H9 (cell line): ENCODE measurements around the gene PPWD1. TPM values are rescaled to one million over a fixed set of nuclear protein-coding genes. Genes with fewer than 3 reads are reported as not detected.

Experiments
- DNase-seq: peaks from one replicate; pipeline ENCODE4 v3.0.0-alpha.2; 2017
- H2AFZ ChIP-seq: one replicate; pipeline ENCODE4 v1.6.1; 2013; ENCODE audit warnings: mild to moderate bottlenecking, low read length, control low read depth, moderate library complexity
- H2AK5ac ChIP-seq: 2 replicates; pipeline ENCODE4 v1.6.1; 2013; ENCODE audit warnings: low read length, control low read depth, mixed read lengths; ENCODE audit not compliant: insufficient read length
- H2BK120ac ChIP-seq: one replicate; pipeline ENCODE4 v1.6.1; 2013; ENCODE audit warnings: low read depth, mild to moderate bottlenecking, low read length, control low read depth, inconsistent platforms; ENCODE audit not compliant: poor library complexity, severe bottlenecking
- H2BK12ac ChIP-seq: 2 replicates; pipeline ENCODE4 v1.6.1; 2013; ENCODE audit warnings: low read length, control low read depth, mixed read lengths, low read depth; ENCODE audit not compliant: insufficient read length
- H2BK15ac ChIP-seq: 2 replicates; pipeline ENCODE4 v1.6.1; 2013; ENCODE audit warnings: low read depth, low read length, control low read depth
- H2BK20ac ChIP-seq: one replicate; pipeline ENCODE4 v1.6.1; 2013; ENCODE audit warnings: low read depth, mild to moderate bottlenecking, low read length, control low read depth, inconsistent platforms; ENCODE audit not compliant: poor library complexity, severe bottlenecking
- H2BK5ac ChIP-seq: 2 replicates; pipeline ENCODE4 v1.6.1; 2013; ENCODE audit warnings: low read length, control low read depth, mixed read lengths; ENCODE audit not compliant: insufficient read length
- H3K14ac ChIP-seq: 2 replicates; pipeline ENCODE4 v1.6.1; 2013; ENCODE audit warnings: low read length, control low read depth; ENCODE audit not compliant: insufficient read depth
- H3K18ac ChIP-seq: 2 replicates; pipeline ENCODE4 v1.6.1; 2013; ENCODE audit warnings: low read depth, mild to moderate bottlenecking, mixed read lengths, low read length, control low read depth; ENCODE audit not compliant: insufficient read length
- H3K23ac ChIP-seq: 2 replicates; pipeline ENCODE4 v1.6.1; 2013; ENCODE audit warnings: low read length, control low read depth, mixed read lengths, low read depth; ENCODE audit not compliant: insufficient read length
- H3K23me2 ChIP-seq: 2 replicates; pipeline ENCODE4 v1.6.1; 2013; ENCODE audit warnings: low read depth, mild to moderate bottlenecking, mixed read lengths, low read length, control low read depth; ENCODE audit not compliant: insufficient read length, poor library complexity, severe bottlenecking
- H3K27ac ChIP-seq: 2 replicates; pipeline ENCODE4 v1.5.1; 2013; ENCODE audit warnings: low read length, control low read depth, mixed read lengths, low read depth; ENCODE audit not compliant: insufficient read length
- H3K27me3 ChIP-seq: 2 replicates; pipeline ENCODE4 v1.6.1; 2013; ENCODE audit warnings: low read length, control low read depth, inconsistent platforms; ENCODE audit not compliant: insufficient read depth
- H3K4ac ChIP-seq: 2 replicates; pipeline ENCODE4 v1.6.1; 2013; ENCODE audit warnings: low read depth, mild to moderate bottlenecking, control low read depth, inconsistent platforms, low read length, moderate library complexity
- H3K4me1 ChIP-seq: 2 replicates; pipeline ENCODE4 v1.6.1; 2013; ENCODE audit warnings: low read length, control low read depth, inconsistent platforms; ENCODE audit not compliant: insufficient read depth
- H3K4me2 ChIP-seq: 2 replicates; pipeline ENCODE4 v1.6.1; 2013; ENCODE audit warnings: low read length, control low read depth, mixed read lengths; ENCODE audit not compliant: insufficient read length, insufficient read depth
- H3K56ac ChIP-seq: 2 replicates; pipeline ENCODE4 v1.6.1; 2013; ENCODE audit warnings: low read depth, mild to moderate bottlenecking, mixed read lengths, low read length, control low read depth; ENCODE audit not compliant: insufficient read length
- H3K79me1 ChIP-seq: 2 replicates; pipeline ENCODE4 v1.6.1; 2013; ENCODE audit warnings: low read depth, mild to moderate bottlenecking, moderate library complexity, low read length, control low read depth, inconsistent platforms; ENCODE audit not compliant: insufficient read depth, poor library complexity, severe bottlenecking
- H3K79me2 ChIP-seq: 2 replicates; pipeline ENCODE4 v1.6.1; 2013; ENCODE audit warnings: low read length, control low read depth, inconsistent platforms; ENCODE audit not compliant: insufficient read depth
- H3K9ac ChIP-seq: 2 replicates; pipeline ENCODE4 v1.6.1; 2013; ENCODE audit warnings: low read length, control low read depth, mixed read lengths; ENCODE audit not compliant: insufficient read length; ENCODE audit errors: extremely low read depth
- H3K9me3 ChIP-seq: one replicate; pipeline ENCODE4 v1.6.1; 2013; ENCODE audit warnings: low read depth, low read length, inconsistent platforms; ENCODE audit not compliant: control insufficient read depth
- H3T11ph ChIP-seq: one replicate; pipeline ENCODE4 v1.6.1; 2013; ENCODE audit warnings: mild to moderate bottlenecking, low read length, control low read depth, inconsistent platforms
- H4K20me1 ChIP-seq: one replicate; pipeline ENCODE4 v1.6.1; 2013; ENCODE audit not compliant: control insufficient read depth, insufficient read length, insufficient read depth
- H4K5ac ChIP-seq: 2 replicates; pipeline ENCODE4 v1.6.1; 2013; ENCODE audit warnings: low read depth, mild to moderate bottlenecking, mixed read lengths, low read length, control low read depth; ENCODE audit not compliant: insufficient read length
- H4K8ac ChIP-seq: replicated peaks from 2 replicates; pipeline ENCODE4 v1.6.1; 2013; ENCODE audit warnings: low read length, control low read depth, mixed read lengths, low read depth; ENCODE audit not compliant: insufficient read length
- H4K91ac ChIP-seq: 2 replicates; pipeline ENCODE4 v1.6.1; 2013; ENCODE audit warnings: low read depth, mild to moderate bottlenecking, moderate library complexity, mixed read lengths, low read length, control low read depth; ENCODE audit not compliant: insufficient read length
- H3K27ac Mint-ChIP-seq, 3 experiments: 2 replicates in 2 of 3; 3 replicates in 1 of 3; pipeline ENCODE4 v1.8.0; 2020 to 2021; ENCODE audit warnings: mixed read lengths in 3 of 3, mild to moderate bottlenecking in 1 of 3, moderate library complexity in 1 of 3
- H3K27me3 Mint-ChIP-seq: 2 replicates; pipeline ENCODE4 v1.8.0; 2021; ENCODE audit warnings: low read depth, mild to moderate bottlenecking, moderate library complexity, mixed read lengths
- H3K36me3 Mint-ChIP-seq, 3 experiments: 2 replicates in 2 of 3; 3 replicates in 1 of 3; pipeline ENCODE4 v1.8.0; 2020 to 2021; ENCODE audit warnings: low read depth in 3 of 3, mixed read lengths in 3 of 3; ENCODE audit not compliant: insufficient read depth in 1 of 3
- H3K4me1 Mint-ChIP-seq, 2 experiments: 2 replicates each; pipeline ENCODE4 v1.8.0; 2020; ENCODE audit warnings: mixed read lengths in 2 of 2
- H3K4me3 Mint-ChIP-seq, 2 experiments: 2 replicates in 1 of 2; 3 replicates in 1 of 2; pipeline ENCODE4 v1.8.0; 2020 to 2021; ENCODE audit warnings: mild to moderate bottlenecking in 2 of 2, mixed read lengths in 2 of 2, moderate library complexity in 1 of 2
- H3K9me3 Mint-ChIP-seq, 2 experiments: 2 replicates in 1 of 2; 3 replicates in 1 of 2; pipeline ENCODE4 v1.8.0; 2020; ENCODE audit warnings: mild to moderate bottlenecking in 2 of 2, mixed read lengths in 2 of 2, moderate library complexity in 1 of 2
- CTCF ChIP-seq: fragments of 200-600 bp; sonication (generic); conservative IDR thresholded peaks from 3 replicates; pipeline ENCODE4 v1.8.0; 2021; ENCODE audit warnings: antibody characterized with exemption, mild to moderate bottlenecking
- WGBS: extraction: QIAGEN DNeasy Blood & Tissue Kit; methylation state at CpG from one replicate; pipeline ENCODE4 v1.1.7; 2013; ENCODE audit warnings: missing lambda C conversion rate, low lambda C conversion rate, mixed read lengths; ENCODE audit not compliant: insufficient read length; ENCODE audit errors: extremely low coverage; 5-methylcytosine and 5-hydroxymethylcytosine counted together
- total RNA-seq: library from RNA; stranded (reverse); gene quantifications from 2 replicates; pipeline ENCODE4 v1.2.1, GENCODE V29; 2021

PPWD1 gene
- total RNA-seq, 1 experiment from 2014 or later: 43.2 TPM

- Histone ChIP-seq H3K79me1 (no peaks in the 10 kb centered on the region), H2AK5ac (no peak overlapping the region), H3K79me2 (peaks cover 4% of the 10 kb centered on the region; the same call in 1 of the 2 replicates), H2AFZ (no peak overlapping the region), H3K4me1 (no peaks in the 10 kb centered on the region; the same call in 1 of the 2 replicates), H2BK20ac (no peak overlapping the region), H3K27me3 (no peaks in the 10 kb centered on the region), H3K23ac (no peak overlapping the region), H2BK120ac (no peak overlapping the region), H3K4ac (no peak overlapping the region), H3T11ph (no peak overlapping the region), H3K14ac (no peak overlapping the region), H3K56ac (no peak overlapping the region), H3K9me3 (no peaks in the 10 kb centered on the region), H2BK12ac (no peak overlapping the region), H4K91ac (no peak overlapping the region), H2BK15ac (no peak overlapping the region), H4K8ac (no peak overlapping the region), H4K5ac (peak overlapping the region; percentile 61), H4K20me1 (no peaks in the 10 kb centered on the region), H2BK5ac (no peak overlapping the region), H3K18ac (no peak overlapping the region), H3K9ac (peak overlapping the region; percentile 97), H3K27ac (peak overlapping the region; percentile 86), H3K4me2 (peak overlapping the region; percentile 87), H3K23me2 (peaks cover 2% of the 10 kb centered on the region)
- no peak for TF ChIP-seq CTCF
- H3K36me3 Mint-ChIP-seq: peaks cover 2 to 16% (median 15%) of the 10 kb centered on the region in 3 experiments; a peak in 6 of 7 replicates
- peak overlapping the region; percentile 99 to 100 (median 100) for H3K27ac Mint-ChIP-seq
- H3K4me3 Mint-ChIP-seq: peak overlapping the region; percentile 98 to 99
- whole genome bisulfite sequencing: no CpG with 5 or more reads among the region's 11 CpGs
- no peaks in the 10 kb centered on the region for H3K27me3 Mint-ChIP-seq
- H3K4me1 Mint-ChIP-seq: peaks cover 15 to 20% of the 10 kb centered on the region in 2 experiments
- H3K9me3 Mint-ChIP-seq: peaks cover 0 to 2% of the 10 kb centered on the region in 2 experiments; a peak in 1 of 5 replicates
- DNase-seq: no peak
These were observed 681 bp downstream of the PPWD1 start for GRCh38 chr5:65563777-65564176.
